ENCODE data around the gene PTRH1.

DNA sequence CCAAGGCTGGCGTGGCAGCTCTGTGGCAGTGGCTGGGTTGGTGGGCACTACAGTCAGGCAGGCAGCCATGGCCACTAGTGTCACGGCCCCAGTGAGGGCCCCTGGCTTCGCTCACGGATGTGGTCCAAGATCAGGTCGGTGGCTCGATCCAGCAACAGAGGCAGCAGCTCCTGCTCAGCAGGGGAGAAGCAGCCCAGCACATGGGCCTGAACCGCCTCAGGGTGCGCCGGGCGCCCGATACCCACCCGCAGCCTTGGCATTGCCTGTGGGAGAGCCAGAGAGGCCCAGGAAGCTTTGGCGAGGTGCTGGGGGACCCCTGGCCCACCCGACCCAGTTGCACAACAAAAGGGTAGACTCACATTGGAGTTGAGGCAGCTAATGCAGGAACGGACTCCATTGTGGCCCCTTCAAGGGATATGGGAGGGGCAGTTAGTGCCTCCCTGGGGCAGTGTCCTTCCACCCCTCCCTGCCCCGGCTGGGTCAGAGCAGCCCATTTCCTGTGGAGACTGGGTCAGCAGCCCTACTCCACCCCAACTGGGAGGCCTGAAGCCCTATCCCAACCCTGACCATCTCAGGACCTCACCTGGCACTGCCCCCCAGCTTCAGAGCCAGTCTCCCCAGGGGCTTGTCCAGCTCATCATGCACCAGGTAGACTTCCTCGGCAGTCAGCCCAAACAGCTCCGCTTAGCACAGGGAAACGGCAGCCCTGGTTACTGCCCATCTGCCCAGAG, 1.3 kb downstream of the PTRH1 start:
- TF ChIP-seq POLR2A (IDR thresholded peaks at IDR 0.05) (no peak), POLR2AphosphoS5 (IDR thresholded peaks at IDR 0.05) (no peak), EP300 (IDR thresholded peaks at IDR 0.05) (no peak)
- TF ChIP-seq, protein P1, sequence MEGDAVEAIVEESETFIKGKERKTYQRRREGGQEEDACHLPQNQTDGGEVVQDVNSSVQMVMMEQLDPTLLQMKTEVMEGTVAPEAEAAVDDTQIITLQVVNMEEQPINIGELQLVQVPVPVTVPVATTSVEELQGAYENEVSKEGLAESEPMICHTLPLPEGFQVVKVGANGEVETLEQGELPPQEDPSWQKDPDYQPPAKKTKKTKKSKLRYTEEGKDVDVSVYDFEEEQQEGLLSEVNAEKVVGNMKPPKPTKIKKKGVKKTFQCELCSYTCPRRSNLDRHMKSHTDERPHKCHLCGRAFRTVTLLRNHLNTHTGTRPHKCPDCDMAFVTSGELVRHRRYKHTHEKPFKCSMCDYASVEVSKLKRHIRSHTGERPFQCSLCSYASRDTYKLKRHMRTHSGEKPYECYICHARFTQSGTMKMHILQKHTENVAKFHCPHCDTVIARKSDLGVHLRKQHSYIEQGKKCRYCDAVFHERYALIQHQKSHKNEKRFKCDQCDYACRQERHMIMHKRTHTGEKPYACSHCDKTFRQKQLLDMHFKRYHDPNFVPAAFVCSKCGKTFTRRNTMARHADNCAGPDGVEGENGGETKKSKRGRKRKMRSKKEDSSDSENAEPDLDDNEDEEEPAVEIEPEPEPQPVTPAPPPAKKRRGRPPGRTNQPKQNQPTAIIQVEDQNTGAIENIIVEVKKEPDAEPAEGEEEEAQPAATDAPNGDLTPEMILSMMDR (IDR thresholded peaks at IDR 0.05), result no peak

Data from stomach (tissue), 4 donors.